GM12874 (cell line): Measurements from ENCODE around the gene VGLL2.

Experiments
- CTCF ChIP-seq: IDR thresholded peaks from 2 replicates; pipeline ENCODE4 v1.5.1; 2011; ENCODE audit warnings: low read depth, mild to moderate bottlenecking, control low read depth, low read length, moderate library complexity; ENCODE audit not compliant: insufficient read depth

Gene VGLL2

GRCh38 chr6:117280922-117281321, 15.6 kb downstream of the VGLL2 start:
- TF ChIP-seq CTCF, result no peak

GRCh38 chr6:117288083-117288715, 22.8 kb downstream of the VGLL2 start:
- no peak for TF ChIP-seq CTCF

GRCh38 chr6:117290173-117290846, 25.0 kb downstream of the VGLL2 start:
- TF ChIP-seq CTCF, result no peak

- no peak for TF ChIP-seq CTCF
These were observed 33.6 kb downstream of the VGLL2 start for GRCh38 chr6:117298941-117299340.

- TF ChIP-seq CTCF, result no peak
These were observed 38.0 kb downstream of the VGLL2 start for GRCh38 chr6:117303323-117303722.

GRCh38 chr6:117304446-117304845, 39.1 kb downstream of the VGLL2 start:
- TF ChIP-seq CTCF, result no peak

- TF ChIP-seq CTCF, result no peak
These were observed 41.0 kb downstream of the VGLL2 start for GRCh38 chr6:117306227-117306790.
